Endothelial cell of umbilical vein (primary cell): Measurements from ENCODE around the gene XIRP1. TPM values are rescaled to one million over a fixed set of nuclear protein-coding genes. Genes with fewer than 3 reads are reported as not detected.

Experiments used
- BruUV-seq: library from RNA; stranded (reverse); fragments of 400-500 nt; replicated peaks from 2 replicates; lab custom pipeline; 2021; lab: Mats Ljungman, UMichigan
- CTCF ChIA-PET: fragments of 300-600, 350-600 bp; sonication (Branson Sonifier 250); formaldehyde crosslinking; loops from one replicate; lab custom pipeline; 2021; ENCODE audit warnings: antibody characterized with exemption, inconsistent platforms; lab: Charles Lee
- POLR2A ChIA-PET: fragments of 300-600, 350-600 bp; sonication (Branson Sonifier 250); formaldehyde crosslinking; loops from one replicate; lab custom pipeline; 2021; ENCODE audit warnings: antibody characterized with exemption, inconsistent platforms; lab: Charles Lee
- DNase-seq: peaks from one replicate; pipeline ENCODE4 v3.0.0-alpha.2; 2011; ENCODE audit warnings: low read depth, low spot score
- FAIRE-seq: peaks from 2 replicates; lab custom pipeline; 2011; peaks lifted over from hg19 to GRCh38; lab: Jason Lieb, UNC
- H2AFZ ChIP-seq: 2 replicates; pipeline ENCODE4 v1.6.0; 2012; ENCODE audit warnings: low read depth, low read length, control low read depth, inconsistent platforms
- H3K27ac ChIP-seq: 2 replicates; pipeline ENCODE4 v1.5.1; 2011; ENCODE audit warnings: low read depth, mild to moderate bottlenecking, control low read depth, low read length, moderate library complexity; ENCODE audit not compliant: insufficient read depth
- H3K27me3 ChIP-seq, 2 experiments: 2 replicates each; pipeline versions ENCODE4 v1.6.0 to v1.6.1; 2011; ENCODE audit warnings: low read length in 2 of 2, mixed read lengths in 1 of 2; ENCODE audit not compliant: control insufficient read depth in 2 of 2, insufficient read depth in 2 of 2
- H3K36me3 ChIP-seq, 2 experiments: 2 replicates in 1 of 2; 3 replicates in 1 of 2; pipeline ENCODE4 v1.5.1; 2011; ENCODE audit warnings: low read length in 2 of 2, mild to moderate bottlenecking in 1 of 2, moderate library complexity in 1 of 2; ENCODE audit not compliant: control insufficient read depth in 2 of 2, insufficient read depth in 2 of 2; ENCODE audit errors: extremely low read depth in 1 of 2
- H3K4me1 ChIP-seq: 3 replicates; pipeline ENCODE4 v1.5.1; 2011; ENCODE audit warnings: mild to moderate bottlenecking, low read length; ENCODE audit not compliant: control insufficient read depth, insufficient read depth; ENCODE audit errors: extremely low read depth
- H3K4me2 ChIP-seq: 2 replicates; pipeline ENCODE4 v1.6.1; 2011; ENCODE audit warnings: low read length, control low read depth, mixed read lengths; ENCODE audit not compliant: insufficient read depth
- H3K4me3 ChIP-seq, 3 experiments: fragments of 200-600 bp in 1 of 3; sonication (generic), shearing (Covaris generic) in 1 of 3; replicated peaks in 1 of 3; 2 replicates each; pipeline ENCODE4 v1.5.1; 2011 to 2016; ENCODE audit warnings: control low read depth in 3 of 3, low read length in 3 of 3, mild to moderate bottlenecking in 2 of 3, inconsistent platforms in 1 of 3, low read depth in 1 of 3, moderate library complexity in 1 of 3; ENCODE audit not compliant: insufficient read depth in 1 of 3
- H3K79me2 ChIP-seq: 2 replicates; pipeline ENCODE4 v1.6.0; 2012; ENCODE audit warnings: low read length, inconsistent platforms; ENCODE audit not compliant: control insufficient read depth, insufficient read depth
- H3K9ac ChIP-seq: replicated peaks from 2 replicates; pipeline ENCODE3; 2011; ENCODE audit warnings: low read length, control low read depth; ENCODE audit not compliant: insufficient read depth; ENCODE audit errors: extremely low read depth
- H3K9me1 ChIP-seq: replicated peaks from 3 replicates; pipeline ENCODE4 v1.6.0; 2011; ENCODE audit warnings: mild to moderate bottlenecking, low read length; ENCODE audit not compliant: control insufficient read depth, insufficient read depth; ENCODE audit errors: extremely low read depth
- H3K9me3 ChIP-seq: replicated peaks from 2 replicates; pipeline ENCODE4 v1.5.1; 2012; ENCODE audit warnings: low read length, inconsistent platforms; ENCODE audit not compliant: control insufficient read depth, insufficient read depth
- H4K20me1 ChIP-seq: replicated peaks from 2 replicates; pipeline ENCODE3; 2011; ENCODE audit warnings: mild to moderate bottlenecking, low read length; ENCODE audit not compliant: control insufficient read depth, insufficient read depth; ENCODE audit errors: extremely low read depth
- CTCF ChIP-seq, 2 donors: IDR thresholded peaks; 1 replicate in 1 of 2; 2 replicates in 1 of 2; pipeline ENCODE4 v1.5.1; 2011; ENCODE audit warnings: low read length in 2 of 2, mild to moderate bottlenecking in 2 of 2, moderate library complexity in 2 of 2, control low read depth in 1 of 2, inconsistent platforms in 1 of 2, low read depth in 1 of 2; ENCODE audit not compliant: insufficient read depth in 1 of 2; ENCODE audit errors: extremely low read depth in 1 of 2
- EZH2 ChIP-seq: IDR thresholded peaks from 2 replicates; pipeline ENCODE4 v1.6.1; 2012; ENCODE audit warnings: borderline replicate concordance, low read depth, mild to moderate bottlenecking, moderate library complexity, low read length, inconsistent platforms; ENCODE audit not compliant: severe bottlenecking
- FOS ChIP-seq: IDR thresholded peaks from 2 replicates; pipeline ENCODE4 v1.6.1; 2011; ENCODE audit warnings: mild to moderate bottlenecking, low read length, moderate library complexity, borderline replicate concordance; ENCODE audit not compliant: insufficient read depth
- GATA2 ChIP-seq: IDR thresholded peaks from 2 replicates; pipeline ENCODE4 v1.7.0; 2011; ENCODE audit warnings: low read depth, mild to moderate bottlenecking, moderate library complexity, mixed read lengths, low read length; ENCODE audit not compliant: insufficient read length, insufficient read depth
- JUN ChIP-seq: IDR thresholded peaks from 2 replicates; pipeline ENCODE4 v1.6.1; 2011; ENCODE audit warnings: borderline replicate concordance, low read depth; ENCODE audit not compliant: insufficient read length, insufficient read depth
- MYC ChIP-seq: IDR thresholded peaks from one replicate; pipeline ENCODE4 v1.6.1; 2011; ENCODE audit warnings: mild to moderate bottlenecking, low read depth, low read length
- POLR2A ChIP-seq: IDR thresholded peaks from 2 replicates; pipeline ENCODE4 v1.6.1; 2012; ENCODE audit warnings: low read depth, mild to moderate bottlenecking, control low read depth, low read length
- POLR2AphosphoS5 ChIP-seq: IDR thresholded peaks from 2 replicates; pipeline ENCODE4 v1.6.1; 2012; ENCODE audit warnings: low read depth, mild to moderate bottlenecking, control low read depth, low read length, moderate library complexity; ENCODE audit not compliant: insufficient read depth
- dilution Hi-C: fragments of 300-500 bp; cut with MboI; formaldehyde crosslinking; loops from one replicate; pipeline ENCODE4 v1.15.0; 2019; ENCODE audit warnings: low sequenced_read_pairs; ENCODE audit not compliant: extremely low pct_ligation_motif_present
- intact Hi-C: fragments of 100-400 bp; cut with micrococcal nuclease; formaldehyde crosslinking; loops from one replicate; pipeline ENCODE4 v1.10.0; 2022
- polyA plus RNA-seq, 4 experiments: library from polyadenylated mRNA; depleted of rRNA in 3 of 4; stranded (reverse) in 3 of 4; unstranded in 1 of 4; fragments of >200 nt; gene quantifications; 2 replicates each; pipeline versions ENCODE4 v1.2.1 to v1.2.3, GENCODE V29; 2011 to 2012; ENCODE audit warnings: missing spikeins in 1 of 4
- total RNA-seq: library from RNA; stranded (reverse); gene quantifications from 2 replicates; pipeline ENCODE4 v1.2.3, GENCODE V29; 2021
- TF ChIP-seq, protein P1 (sequence below): IDR thresholded peaks from 2 replicates; pipeline ENCODE4 v1.6.1; 2011; ENCODE audit not compliant: insufficient read depth, insufficient read length

Gene XIRP1
- total and polyA plus RNA-seq, 2 donors (not counting 3 experiments of a cell fraction or from before 2014, with no cell fraction given), result not detected

- H2AFZ ChIP-seq, result no peak overlapping the region
- BruUV-seq, result no TSS peak
- no peaks in the 10 kb centered on the region for H3K27me3 ChIP-seq
- no peak for FAIRE-seq
- intact Hi-C loops, result loop anchor here (5.0 kb wide), 1 partner anchor 124 kb away; the partner anchor contains the start of genes SCN11A and WDR48
- peaks cover 25% of the 10 kb centered on the region for H3K4me1 ChIP-seq
- TF ChIP-seq GATA2, result no peak
- TF ChIP-seq POLR2A, result no peak
- TF ChIP-seq, protein P1, sequence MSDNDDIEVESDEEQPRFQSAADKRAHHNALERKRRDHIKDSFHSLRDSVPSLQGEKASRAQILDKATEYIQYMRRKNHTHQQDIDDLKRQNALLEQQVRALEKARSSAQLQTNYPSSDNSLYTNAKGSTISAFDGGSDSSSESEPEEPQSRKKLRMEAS, result no peak
- no peak for TF ChIP-seq MYC
- no peak for TF ChIP-seq JUN
- TF ChIP-seq POLR2AphosphoS5, result no peak
- TF ChIP-seq FOS, result no peak
- no peak for TF ChIP-seq EZH2
- TF ChIP-seq CTCF (IDR thresholded peaks at IDR 0.05; ENCODE audit: extremely low read depth in 1 of 2, insufficient read depth in 1 of 2, low read depth in 1 of 2, low read length in 2 of 2), result no peak
- ChIA-PET CTCF (interaction anchor here (0.7 to 3.4 kb wide), 5 partner anchors 29 to 112 kb away, joined by 3 to 41 read pairs (median 5); no protein-coding TSS in a partner anchor), POLR2A (interaction anchor here (0.7 to 2.0 kb wide), 2 partner anchors 9 to 28 kb away, joined by 3 to 19 read pairs; no protein-coding TSS in a partner anchor)
- H4K20me1 ChIP-seq, result no peaks in the 10 kb centered on the region
- dilution Hi-C loops, result no loop called here
- no peak for DNase-seq
- H3K9me3 ChIP-seq, result no peaks in the 10 kb centered on the region
- no peak overlapping the region for H3K9ac ChIP-seq
- H3K36me3 ChIP-seq, result no peaks in the 10 kb centered on the region
- no peak overlapping the region for H3K4me3 ChIP-seq
- no peak overlapping the region for H3K27ac ChIP-seq
- H3K79me2 ChIP-seq, result no peaks in the 10 kb centered on the region
- H3K9me1 ChIP-seq, result no peaks in the 10 kb centered on the region
- H3K4me2 ChIP-seq, result no peak overlapping the region
These were observed 16.2 kb downstream of the XIRP1 start for GRCh38 chr3:39176025-39176714.
